Right lobe of liver (tissue), 6 donors: ENCODE measurements around the gene TSPAN11. TPM values are rescaled to one million over a fixed set of nuclear protein-coding genes. Genes with fewer than 3 reads are reported as not detected.
"Not testable (repeated sequence)": the region's sequence is repeated elsewhere in the genome, so short reads cannot be mapped to it uniquely, and the experiment has no call there.

Experiments used
- ATAC-seq, 4 donors: fragments of 200-7000 bp; cut with Tn5 transposase; one replicate each; pipeline ENCODE4 v1.9.1; 2020; ENCODE audit warnings: mild to moderate bottlenecking in 4 of 4, moderate library complexity in 4 of 4
- DNase-seq, 3 donors: peaks; one replicate each; pipeline ENCODE4 v3.0.0-alpha.2; 2020
- H3K27ac ChIP-seq, 3 donors: fragments of 200-600 bp; one replicate each; pipeline ENCODE4 v1.8.0; 2022
- H3K27me3 ChIP-seq, 2 donors: fragments of 200-600 bp; one replicate each; pipeline ENCODE4 v1.8.0; 2022
- H3K36me3 ChIP-seq, 4 donors: fragments of 200-600 bp; sonication (generic) in 1 of 4; one replicate each; pipeline versions ENCODE4 v1.5.1 to v1.8.0; 2017 to 2022; ENCODE audit warnings: control low read depth in 1 of 4
- H3K4me1 ChIP-seq, 4 donors: fragments of 200-600 bp; sonication (generic) in 1 of 4; one replicate each; pipeline versions ENCODE4 v1.5.1 to v1.8.0; 2017 to 2022; ENCODE audit warnings: control low read depth in 1 of 4
- H3K4me3 ChIP-seq, 3 donors: fragments of 200-600 bp; one replicate each; pipeline ENCODE4 v1.8.0; 2022
- H3K9me3 ChIP-seq, 4 donors: fragments of 200-600 bp; sonication (generic) in 1 of 4; one replicate each; pipeline versions ENCODE4 v1.5.1 to v1.8.0; 2017 to 2022; ENCODE audit warnings: control low read depth in 1 of 4
- POLR2A ChIP-seq: fragments of 450-650 bp; IDR thresholded peaks from one replicate; pipeline ENCODE4 v1.6.1; 2017; ENCODE audit warnings: antibody characterized with exemption, mild to moderate bottlenecking
- WGBS: methylation state at CpG from one replicate; pipeline ENCODE4 v1.1.6; 2018; ENCODE audit warnings: low coverage, low lambda C conversion rate; ENCODE audit not compliant: insufficient coverage; ENCODE audit errors: missing lambda C conversion rate; 5-methylcytosine and 5-hydroxymethylcytosine counted together
- intact Hi-C, 2 donors: fragments of 100-400 bp; cut with DNase I; formaldehyde crosslinking; loops; one replicate each; pipeline versions ENCODE4 v1.11.2 to v1.14.1; 2022
- total RNA-seq, 6 experiments: library from RNA; depleted of rRNA in 2 of 6; stranded (reverse); fragments of >200 nt in 2 of 6; fragmentation: NEBNext Ultra II Directional in 3 of 6; extraction: Animal tissue kit (Norgen Biotek cat#: 25700) in 3 of 6; gene quantifications; one replicate each; pipeline versions ENCODE4 v1.1.0 to v1.2.4, GENCODE V29; 2016 to 2023
- TF ChIP-seq, protein P1 (sequence below), 4 donors: fragments of 200-600 bp in 3 of 4; fragments of 450-650 bp in 1 of 4; IDR thresholded peaks; one replicate each; pipeline versions ENCODE4 v1.5.1 to v1.8.0; 2016 to 2022; ENCODE audit warnings: antibody characterized with exemption in 4 of 4, mild to moderate bottlenecking in 2 of 4
- donor health status: DM: no; HTN: yes; CAD: no.
- donor health status: DM: no; HTN: no; CAD: no.
- donor health status: DM: no; HTN: no; CAD: no.
- donor health status: DM: no; HTN: yes; CAD: no.
- donor health status: DM: no; HTN: yes; CAD: no.

TSPAN11 gene
- total RNA-seq, 6 experiments from 2014 or later: 0.31 to 1.00 (median 0.60) TPM

- 74% methylated on average over 5 of the region's 11 CpGs for WGBS
- intact Hi-C loops: no loop called here
Observed at GRCh38 chr12:31023271-31023724, 96.8 kb downstream of the TSPAN11 start.

DNA sequence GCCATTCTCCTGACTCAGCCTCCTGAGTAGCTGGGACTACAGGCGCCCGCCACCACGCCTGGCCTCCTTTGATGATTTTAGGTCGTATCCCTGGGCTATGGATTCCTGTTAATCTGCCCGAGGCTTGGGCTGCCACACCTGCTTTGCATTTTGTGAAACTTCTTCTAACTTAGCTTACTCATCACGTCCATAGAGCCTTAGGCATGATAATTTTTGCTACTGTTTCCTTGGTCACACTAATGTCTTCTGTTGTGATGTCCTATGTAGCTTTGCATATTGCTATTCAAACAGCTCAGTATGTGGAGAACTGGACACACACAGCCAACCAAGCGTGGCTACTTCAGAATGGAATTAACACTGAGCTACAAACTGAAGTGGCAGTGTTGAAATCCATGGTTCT lies 99.7 kb downstream of the TSPAN11 start:
- no peak for TF ChIP-seq POLR2A
- TF ChIP-seq, protein P1, sequence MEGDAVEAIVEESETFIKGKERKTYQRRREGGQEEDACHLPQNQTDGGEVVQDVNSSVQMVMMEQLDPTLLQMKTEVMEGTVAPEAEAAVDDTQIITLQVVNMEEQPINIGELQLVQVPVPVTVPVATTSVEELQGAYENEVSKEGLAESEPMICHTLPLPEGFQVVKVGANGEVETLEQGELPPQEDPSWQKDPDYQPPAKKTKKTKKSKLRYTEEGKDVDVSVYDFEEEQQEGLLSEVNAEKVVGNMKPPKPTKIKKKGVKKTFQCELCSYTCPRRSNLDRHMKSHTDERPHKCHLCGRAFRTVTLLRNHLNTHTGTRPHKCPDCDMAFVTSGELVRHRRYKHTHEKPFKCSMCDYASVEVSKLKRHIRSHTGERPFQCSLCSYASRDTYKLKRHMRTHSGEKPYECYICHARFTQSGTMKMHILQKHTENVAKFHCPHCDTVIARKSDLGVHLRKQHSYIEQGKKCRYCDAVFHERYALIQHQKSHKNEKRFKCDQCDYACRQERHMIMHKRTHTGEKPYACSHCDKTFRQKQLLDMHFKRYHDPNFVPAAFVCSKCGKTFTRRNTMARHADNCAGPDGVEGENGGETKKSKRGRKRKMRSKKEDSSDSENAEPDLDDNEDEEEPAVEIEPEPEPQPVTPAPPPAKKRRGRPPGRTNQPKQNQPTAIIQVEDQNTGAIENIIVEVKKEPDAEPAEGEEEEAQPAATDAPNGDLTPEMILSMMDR (IDR thresholded peaks at IDR 0.05): no peak
- no peak for ATAC-seq
- Histone ChIP-seq H3K27me3 (no peaks in the 10 kb centered on the region), H3K27ac (no peak overlapping the region), H3K4me1 (no peaks in the 10 kb centered on the region), H3K4me3 (no peak overlapping the region), H3K36me3 (no peaks in the 10 kb centered on the region), H3K9me3 (no peaks in the 10 kb centered on the region)
- intact Hi-C loops: no loop called here
- 88% methylated on average over 3 of the region's 7 CpGs for WGBS
- DNase-seq: no peak

More at GRCh38 chr12:31023271-31023724, 96.8 kb downstream of the TSPAN11 start:
- no peak overlapping the region for H3K27ac ChIP-seq
- ATAC-seq: peak in 1 of 4 donors; percentile 29
- H3K4me1 ChIP-seq: no peaks in the 10 kb centered on the region
- no peak overlapping the region for H3K4me3 ChIP-seq
- H3K9me3 ChIP-seq: no peaks in the 10 kb centered on the region
- TF ChIP-seq POLR2A: no peak
- TF ChIP-seq, protein P1 (IDR thresholded peaks at IDR 0.05): no peak
- no peaks in the 10 kb centered on the region for H3K27me3 ChIP-seq
- DNase-seq: no peak
- no peaks in the 10 kb centered on the region for H3K36me3 ChIP-seq

- H3K4me3 ChIP-seq, intact Hi-C loops, H3K4me1 ChIP-seq, ATAC-seq, H3K27me3 ChIP-seq, H3K27ac ChIP-seq, H3K9me3 ChIP-seq, DNase-seq, H3K36me3 ChIP-seq: not testable (repeated sequence)
- WGBS: 80% methylated on average over 5 of the region's 5 CpGs
Observed at GRCh38 chr12:31027006-31027405, 100.5 kb downstream of the TSPAN11 start.

GRCh38 chr12:31029468-31029867 lies 102.9 kb downstream of the TSPAN11 start:
- ATAC-seq (no peak), DNase-seq (no peak)
- no peak overlapping the region for H3K4me3 ChIP-seq
- TF ChIP-seq, protein P1 (IDR thresholded peaks at IDR 0.05): no peak
- TF ChIP-seq POLR2A: no peak
- H3K9me3 ChIP-seq: no peaks in the 10 kb centered on the region
- no peaks in the 10 kb centered on the region for H3K36me3 ChIP-seq
- no peak overlapping the region for H3K27ac ChIP-seq
- no peaks in the 10 kb centered on the region for H3K4me1 ChIP-seq
- H3K27me3 ChIP-seq: no peaks in the 10 kb centered on the region
- WGBS: 86% methylated on average over 11 of the region's 11 CpGs
- intact Hi-C loops: no loop called here

GRCh38 chr12:31029916-31030562 lies 103.5 kb downstream of the TSPAN11 start:
- H3K36me3 ChIP-seq: no peaks in the 10 kb centered on the region
- no peaks in the 10 kb centered on the region for H3K4me1 ChIP-seq
- H3K27ac ChIP-seq: no peak overlapping the region
- H3K4me3 ChIP-seq: no peak overlapping the region
- TF ChIP-seq, protein P1 (IDR thresholded peaks at IDR 0.05): no peak
- no peak for TF ChIP-seq POLR2A
- no peak for ATAC-seq
- intact Hi-C loops: no loop called here
- 54% methylated on average over 4 of the region's 6 CpGs for WGBS
- no peak for DNase-seq
- H3K27me3 ChIP-seq: no peaks in the 10 kb centered on the region
- no peaks in the 10 kb centered on the region for H3K9me3 ChIP-seq
